Epithelial cell of umbilical artery (primary cell): ENCODE results near the gene PLK3. TPM values are rescaled to one million over a fixed set of nuclear protein-coding genes. Genes with fewer than 3 reads are reported as not detected.

ENCODE experiments used
- total RNA-seq: library from RNA; depleted of rRNA; stranded (reverse); fragments of >200 nt; gene quantifications from 2 replicates; pipeline ENCODE4 v1.2.3, GENCODE V29; 2014

Gene PLK3
- 18.5 and 32.2 TPM in 2 replicates for total RNA-seq

DNA sequence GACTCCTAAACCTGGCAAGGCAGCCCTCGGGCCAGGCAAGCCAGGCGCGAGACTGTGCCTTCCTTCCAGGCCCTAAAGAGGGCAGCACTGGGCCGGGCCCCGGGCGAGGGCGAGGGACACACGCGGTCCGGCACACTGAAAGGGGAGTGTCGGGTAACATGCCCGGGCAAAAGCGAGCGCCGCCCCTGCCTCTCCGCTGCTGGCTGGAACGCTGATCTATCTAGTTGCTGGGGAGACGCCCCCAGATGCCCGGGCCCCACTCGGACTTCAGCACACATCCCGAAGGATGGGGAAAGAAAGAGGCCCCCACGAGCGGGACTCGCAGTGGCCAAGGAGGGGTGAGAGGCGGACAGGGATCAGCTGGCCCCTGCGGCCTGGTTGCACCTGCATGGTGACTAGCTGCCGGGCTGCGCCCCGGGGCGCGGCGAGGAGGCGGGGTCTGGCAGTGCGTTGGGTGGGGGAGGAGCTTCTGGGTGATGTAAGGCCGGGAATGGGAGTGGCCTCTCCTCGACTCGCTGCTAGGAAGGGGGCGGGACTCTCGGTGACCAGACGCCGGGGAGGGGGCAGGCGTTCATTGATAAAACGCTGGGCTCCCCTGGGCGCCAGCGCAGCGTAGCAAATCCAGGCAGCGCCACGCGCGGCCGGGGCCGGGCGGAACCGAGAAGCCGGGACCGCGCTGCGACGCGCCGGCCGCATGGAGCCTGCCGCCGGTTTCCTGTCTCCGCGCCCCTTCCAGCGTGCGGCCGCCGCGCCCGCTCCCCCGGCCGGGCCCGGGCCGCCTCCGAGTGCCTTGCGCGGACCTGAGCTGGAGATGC lies at the start of gene PLK3:
PLK3 (plus strand) TSS at position 608 of the 815 bp plus-strand sequence; CDS start at position 695, 87 bp downstream.

DNA sequence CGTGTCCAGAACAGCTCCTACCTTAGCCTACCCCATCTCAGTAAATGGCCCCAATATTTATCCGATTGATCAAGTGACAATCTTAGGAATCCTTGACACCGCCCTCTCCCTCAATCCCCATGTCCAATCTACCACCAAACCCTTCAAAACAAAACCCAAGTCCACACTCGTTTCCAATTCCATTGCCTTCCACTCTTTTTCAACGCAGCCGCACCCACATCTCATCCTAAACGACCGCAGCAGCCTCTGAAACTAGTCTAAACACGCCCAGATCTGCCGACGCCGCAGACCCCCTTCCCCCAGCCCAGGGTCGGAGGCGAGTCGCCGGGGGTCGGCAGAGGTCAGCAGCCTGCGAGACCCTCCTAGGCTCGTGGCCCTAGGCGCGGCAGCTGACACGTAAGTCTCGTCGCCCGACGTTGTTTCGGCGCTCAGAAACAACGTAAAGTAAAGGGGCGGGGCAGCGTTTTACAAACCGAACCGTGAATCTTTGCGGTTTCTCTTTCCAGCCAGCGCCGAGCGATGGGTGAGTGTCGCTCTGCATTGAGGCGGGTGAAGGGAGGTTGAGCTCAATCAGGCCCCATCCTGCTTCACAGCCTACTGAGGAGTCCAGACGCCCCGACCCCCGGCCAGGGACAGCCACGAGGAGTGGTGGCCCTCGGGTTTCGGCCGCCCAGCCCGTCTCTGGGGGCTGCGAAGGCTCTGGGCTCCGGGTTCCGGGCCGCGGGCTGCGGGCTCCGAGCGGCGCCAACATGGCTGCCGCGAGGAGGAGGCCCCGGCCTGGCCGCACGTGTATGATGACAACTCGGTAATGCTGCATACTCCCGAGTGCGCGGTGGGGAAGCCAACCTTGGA lies 24.9 kb upstream of the PLK3 start, which contains the start of gene RPS8:
RPS8 (plus strand) TSS at position 463 of the 852 bp plus-strand sequence; CDS start at position 520, 57 bp downstream.

DNA sequence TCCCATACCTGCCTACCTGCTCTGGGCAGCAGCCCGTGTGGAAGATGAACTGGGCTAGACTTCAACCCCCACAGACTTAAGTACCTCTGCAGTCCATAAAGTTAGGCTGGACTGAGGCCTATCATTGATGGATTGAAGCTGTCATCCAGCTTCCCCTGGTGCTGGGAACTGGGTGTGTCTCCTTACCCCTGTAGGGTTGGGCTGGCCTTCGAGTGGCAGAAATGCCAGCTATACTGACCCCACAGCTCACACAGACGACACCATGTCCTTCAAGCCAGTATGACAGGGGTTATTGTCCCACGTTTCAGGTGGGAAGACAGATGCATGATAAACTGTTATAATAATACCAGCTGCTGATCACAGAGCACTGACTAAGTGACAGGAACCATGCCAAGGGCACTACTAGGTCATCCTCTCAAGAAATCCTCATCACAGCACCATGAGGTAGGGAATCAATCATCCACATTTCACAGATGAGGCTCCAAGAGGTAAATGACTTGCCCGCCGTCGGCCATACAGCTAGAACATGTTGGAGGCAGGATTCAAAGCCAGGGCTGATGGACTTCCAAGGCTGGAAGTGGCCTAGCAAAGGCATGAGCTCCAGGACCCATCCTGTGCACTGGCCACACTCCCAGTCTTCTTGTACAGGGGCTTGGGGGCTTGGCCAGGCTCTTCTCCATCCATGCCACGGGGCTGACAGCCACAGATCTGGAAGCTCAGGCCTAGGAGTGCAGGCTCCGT lies 11.9 kb upstream of the PLK3 start, which contains the start of gene BEST4:
BEST4 (minus strand) TSS at position 51 of the 741 bp plus-strand sequence. CDS start 465 bp downstream, outside the sequence.

DNA sequence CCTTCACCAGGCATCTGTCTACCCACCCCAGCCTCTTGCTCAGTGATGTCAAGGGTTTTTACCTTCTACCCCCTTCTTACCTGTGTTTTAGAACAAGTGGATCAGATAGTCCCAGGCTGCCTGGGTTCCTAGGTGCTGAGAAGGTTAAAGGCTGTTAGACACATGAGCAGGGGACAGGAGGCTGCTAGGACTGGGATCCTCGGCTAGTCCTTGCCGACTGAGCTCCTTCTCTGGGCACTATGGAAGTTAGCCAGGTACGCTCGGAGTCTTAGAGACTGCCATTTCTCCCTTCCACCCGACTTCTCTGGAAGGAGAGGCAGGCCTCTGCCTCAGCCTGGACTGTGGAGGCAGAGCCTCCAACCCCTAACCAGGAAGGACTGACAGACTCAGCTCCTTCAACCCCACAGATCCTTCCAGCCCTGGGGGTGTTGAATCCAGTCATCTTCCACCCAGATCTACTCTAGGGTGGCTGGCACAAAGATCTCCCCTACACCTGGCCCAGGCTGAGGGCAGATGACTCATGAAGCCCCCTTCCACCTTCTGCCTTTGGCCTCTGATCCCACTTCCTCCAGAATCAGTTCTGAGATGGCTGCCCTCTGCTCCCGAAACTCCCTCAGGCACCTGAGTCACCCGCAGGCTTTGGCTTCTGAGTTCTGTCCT lies 6.7 kb downstream of the PLK3 start, which contains the start of gene DYNLT4:
DYNLT4 (minus strand) TSS at position 648 of the 660 bp plus-strand sequence. CDS start 683 bp downstream, outside the sequence.

DNA sequence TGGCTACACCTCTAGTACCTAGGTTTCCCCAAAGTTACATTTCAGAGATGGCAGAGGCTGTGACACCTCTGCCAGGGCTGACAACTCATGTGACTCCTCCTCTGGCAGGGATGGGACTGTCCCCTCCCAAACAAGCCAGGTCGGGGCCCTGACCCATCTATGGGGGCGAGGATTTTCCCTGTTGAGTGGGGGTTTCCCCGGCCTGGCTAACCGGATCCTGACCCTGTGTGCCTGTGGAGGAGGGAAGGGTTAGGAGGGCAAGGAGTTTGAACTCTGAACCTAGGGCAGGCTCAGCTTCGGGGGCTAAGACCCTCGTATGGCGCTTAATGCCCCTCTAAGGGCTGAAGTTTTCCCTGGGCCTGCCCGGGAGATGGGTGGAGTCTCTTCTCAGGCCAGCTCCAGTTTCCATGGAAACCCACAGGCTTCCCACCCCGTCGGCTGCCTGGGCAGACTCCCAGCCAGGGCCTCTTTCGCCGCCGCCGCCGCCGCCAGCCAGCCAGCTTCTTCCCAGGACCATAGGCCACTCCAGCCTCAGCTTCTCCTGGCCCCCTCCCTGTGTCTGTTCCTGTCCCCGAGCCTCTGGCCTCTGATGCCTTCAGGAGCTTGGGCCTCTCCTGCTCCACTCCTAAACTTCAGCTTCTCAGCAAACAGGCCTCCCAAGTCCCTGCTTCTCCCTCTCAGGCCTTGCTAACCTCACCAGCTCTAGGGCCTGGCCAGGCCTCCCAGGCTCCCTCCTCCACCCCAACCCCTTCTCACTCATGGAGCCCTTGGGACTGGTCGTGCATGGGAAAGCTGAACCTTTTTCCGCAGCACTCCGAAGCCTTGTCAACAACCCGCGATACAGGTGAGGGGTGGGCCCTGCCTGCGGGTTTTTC lies 8.1 kb downstream of the PLK3 start, which contains the start of gene BTBD19:
BTBD19 (plus strand) TSS at position 461 of the 875 bp plus-strand sequence; CDS start at position 759, 298 bp downstream.

DNA sequence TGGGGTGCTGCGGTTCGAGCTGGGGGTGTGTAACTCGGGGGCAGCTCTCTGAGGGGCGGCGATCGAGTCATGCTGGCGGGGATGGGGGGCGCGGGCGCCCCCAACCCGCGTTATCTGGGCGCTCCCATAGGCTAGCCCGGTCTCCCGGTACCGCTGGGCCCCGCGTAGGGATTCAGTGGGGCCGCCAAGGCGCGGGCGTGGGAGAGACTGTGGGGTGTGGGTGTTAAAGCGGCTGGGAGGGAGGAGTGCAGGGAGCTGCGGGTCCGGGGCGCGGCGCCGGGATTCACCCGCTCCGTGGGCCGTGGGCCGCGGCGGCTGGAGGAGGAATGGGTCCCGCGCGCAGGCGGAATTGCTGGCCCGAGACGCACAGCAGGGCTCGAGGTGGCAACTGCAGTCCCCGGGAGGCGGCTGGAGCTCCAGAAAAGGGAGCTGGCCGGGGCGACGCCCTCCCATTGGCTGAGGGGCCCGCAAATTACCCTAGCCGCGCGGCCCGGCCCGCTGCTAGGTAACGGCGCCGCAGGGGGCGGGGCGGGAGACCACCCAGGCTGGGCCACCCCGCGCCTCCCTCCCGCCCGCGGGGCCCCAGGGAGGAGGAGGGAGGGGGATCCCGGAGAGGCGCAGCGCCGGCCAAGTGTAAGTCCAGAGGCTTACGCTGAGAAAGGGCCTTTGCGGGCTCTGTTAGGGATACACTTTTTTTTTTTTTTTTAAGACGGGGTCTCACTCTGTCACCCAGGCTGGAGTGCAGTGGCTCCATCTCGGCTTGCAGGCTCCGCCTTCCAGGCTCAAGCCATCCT lies 42.9 kb downstream of the PLK3 start, which contains the start of gene PTCH2:
PTCH2 (minus strand) TSS at position 392 of the 794 bp plus-strand sequence; CDS start at position 71, 321 bp downstream.

Other genes with a start within 250 kb of the PLK3 start
- 3.2 and 5.0 TPM in 2 replicates for gene TMEM53, start 125.9 kb upstream of the PLK3 start, total RNA-seq
- 0.46 TPM in 1 of 2 replicates, not detected in the other for gene ARMH1, start 125.7 kb upstream of the PLK3 start, total RNA-seq
- not detected in 2 replicates for gene RNU5D-1, start 69.2 kb upstream of the PLK3 start, total RNA-seq
- gene KIF2C, start 60.5 kb upstream of the PLK3 start, total RNA-seq = 31.2 and 35.3 TPM in 2 replicates
- gene RPS8, start 24.8 kb upstream of the PLK3 start, total RNA-seq = 1,943 and 2,370 TPM in 2 replicates
- gene BEST4, start 12.2 kb upstream of the PLK3 start, total RNA-seq = 0.32 TPM in 1 of 2 replicates, not detected in the other
- not detected in 2 replicates for gene DYNLT4, start 7.0 kb downstream of the PLK3 start, total RNA-seq
- gene BTBD19, start 8.1 kb downstream of the PLK3 start, total RNA-seq = 8.1 and 8.2 TPM in 2 replicates
- 0.30 TPM in 1 of 2 replicates, not detected in the other for gene PTCH2, start 42.9 kb downstream of the PLK3 start, total RNA-seq
- 51.0 and 55.5 TPM in 2 replicates for gene EIF2B3, start 186.2 kb downstream of the PLK3 start, total RNA-seq
- gene HECTD3, start 210.9 kb downstream of the PLK3 start, total RNA-seq = 16.9 and 22.3 TPM in 2 replicates
- 223 and 329 TPM in 2 replicates for gene UROD, start 211.9 kb downstream of the PLK3 start, total RNA-seq